ENCODE results near the gene THAP8.

Gene THAP8

GRCh38 chr19:36008336-36008978 is 45.6 kb downstream of the THAP8 start, which contains the start of gene SYNE4:
SYNE4 (minus strand) TSS chr19:36008813; CDS start chr19:36008681, 132 bp downstream.
- no peak for DNase-seq (ENCODE audit: low read depth)
- peak within 1 kb of the TSS; percentile 39 for H3K4me3 ChIP-seq (ENCODE audit: low read length)
- no peak for TF ChIP-seq CTCF (conservative IDR thresholded peaks at IDR 0.05; ENCODE audit: low read depth, low read length)

GRCh38 chr19:36006955-36007354 is 47.1 kb downstream of the THAP8 start:
- no peak overlapping the region for H3K4me3 ChIP-seq (ENCODE audit: low read length)
- TF ChIP-seq CTCF (conservative IDR thresholded peaks at IDR 0.05; ENCODE audit: low read depth, low read length) = no peak
- DNase-seq (ENCODE audit: low read depth) = no peak

GRCh38 chr19:36003284-36003683 is 50.8 kb downstream of the THAP8 start:
- no peak overlapping the region for H3K4me3 ChIP-seq (ENCODE audit: low read length)
- no peak for TF ChIP-seq CTCF (conservative IDR thresholded peaks at IDR 0.05; ENCODE audit: low read depth, low read length)
- DNase-seq (ENCODE audit: low read depth) = no peak

- no peak for DNase-seq (ENCODE audit: low read depth)
- no peak overlapping the region for H3K4me3 ChIP-seq (ENCODE audit: low read length)
- no peak for TF ChIP-seq CTCF (conservative IDR thresholded peaks at IDR 0.05; ENCODE audit: low read depth, low read length)
These were observed 52.5 kb downstream of the THAP8 start for GRCh38 chr19:36001605-36002004.

GRCh38 chr19:35996777-35997176 is 57.3 kb downstream of the THAP8 start:
- no peak for DNase-seq (ENCODE audit: low read depth)

GRCh38 chr19:35995048-35995993 is 58.8 kb downstream of the THAP8 start, which contains the start of gene SDHAF1:
SDHAF1 (plus strand) TSS chr19:35995188; CDS start chr19:35995275, 87 bp downstream.
- no peak for TF ChIP-seq CTCF (conservative IDR thresholded peaks at IDR 0.05; ENCODE audit: low read depth, low read length)
- H3K4me3 ChIP-seq (ENCODE audit: low read length) = peak within 1 kb of the TSS; percentile 81
- peak; percentile 55 for DNase-seq (ENCODE audit: low read depth)

More at GRCh38 chr19:35996777-35997176, 57.3 kb downstream of the THAP8 start:
- no peak overlapping the region for H3K4me3 ChIP-seq (ENCODE audit: low read length)
- no peak for TF ChIP-seq CTCF (conservative IDR thresholded peaks at IDR 0.05; ENCODE audit: low read depth, low read length)
